NOMO-1 treated with DMSO at 0.1 percent for 48 hours (cell line): ENCODE results near the gene TMEM242.
A peak's percentile ranks its signal among the peaks of the same experiment; 100 is the strongest.

ENCODE experiments used
- DNase-seq: peaks from one replicate; lab custom pipeline; 2025; ENCODE audit not compliant: unreplicated experiment; lab: John Stamatoyannopoulos, UW

TMEM242 gene

GRCh38 chr6:157255079-157255478 is 68.2 kb downstream of the TMEM242 start:
- DNase-seq: no peak

GRCh38 chr6:157254538-157254937 is 68.8 kb downstream of the TMEM242 start:
- no peak for DNase-seq

- no peak for DNase-seq
Measured at GRCh38 chr6:157253699-157254098, 69.6 kb downstream of the TMEM242 start.

GRCh38 chr6:157253017-157253416 is 70.3 kb downstream of the TMEM242 start:
- DNase-seq: no peak

- no peak for DNase-seq
Measured at GRCh38 chr6:157251586-157252247, 71.6 kb downstream of the TMEM242 start.

GRCh38 chr6:157249826-157250225 is 73.5 kb downstream of the TMEM242 start:
- no peak for DNase-seq

- no peak for DNase-seq
Measured at GRCh38 chr6:157248264-157248663, 75.1 kb downstream of the TMEM242 start.

GRCh38 chr6:157246771-157247484 is 76.4 kb downstream of the TMEM242 start:
- DNase-seq: no peak

GRCh38 chr6:157246048-157246630 is 77.2 kb downstream of the TMEM242 start:
- DNase-seq: no peak

GRCh38 chr6:157245436-157245835 is 77.9 kb downstream of the TMEM242 start:
- DNase-seq: no peak

GRCh38 chr6:157244780-157245179 is 78.5 kb downstream of the TMEM242 start:
- no peak for DNase-seq

GRCh38 chr6:157244175-157244574 is 79.1 kb downstream of the TMEM242 start:
- DNase-seq: peak; percentile 71

GRCh38 chr6:157242791-157243190 is 80.5 kb downstream of the TMEM242 start:
- DNase-seq: no peak

GRCh38 chr6:157240960-157241311 is 82.4 kb downstream of the TMEM242 start:
- no peak for DNase-seq

- peak; percentile 20 for DNase-seq
Measured at GRCh38 chr6:157240059-157240959, 83.0 kb downstream of the TMEM242 start.

GRCh38 chr6:157239671-157240058 is 83.7 kb downstream of the TMEM242 start:
- no peak for DNase-seq
